ENCODE results near the gene IQCF2.
A peak's percentile ranks its signal among the peaks of the same experiment; 100 is the strongest.
"Not testable (repeated sequence)": the region's sequence is repeated elsewhere in the genome, so short reads cannot be mapped to it uniquely, and the experiment has no call there.

IQCF2 gene

DNA sequence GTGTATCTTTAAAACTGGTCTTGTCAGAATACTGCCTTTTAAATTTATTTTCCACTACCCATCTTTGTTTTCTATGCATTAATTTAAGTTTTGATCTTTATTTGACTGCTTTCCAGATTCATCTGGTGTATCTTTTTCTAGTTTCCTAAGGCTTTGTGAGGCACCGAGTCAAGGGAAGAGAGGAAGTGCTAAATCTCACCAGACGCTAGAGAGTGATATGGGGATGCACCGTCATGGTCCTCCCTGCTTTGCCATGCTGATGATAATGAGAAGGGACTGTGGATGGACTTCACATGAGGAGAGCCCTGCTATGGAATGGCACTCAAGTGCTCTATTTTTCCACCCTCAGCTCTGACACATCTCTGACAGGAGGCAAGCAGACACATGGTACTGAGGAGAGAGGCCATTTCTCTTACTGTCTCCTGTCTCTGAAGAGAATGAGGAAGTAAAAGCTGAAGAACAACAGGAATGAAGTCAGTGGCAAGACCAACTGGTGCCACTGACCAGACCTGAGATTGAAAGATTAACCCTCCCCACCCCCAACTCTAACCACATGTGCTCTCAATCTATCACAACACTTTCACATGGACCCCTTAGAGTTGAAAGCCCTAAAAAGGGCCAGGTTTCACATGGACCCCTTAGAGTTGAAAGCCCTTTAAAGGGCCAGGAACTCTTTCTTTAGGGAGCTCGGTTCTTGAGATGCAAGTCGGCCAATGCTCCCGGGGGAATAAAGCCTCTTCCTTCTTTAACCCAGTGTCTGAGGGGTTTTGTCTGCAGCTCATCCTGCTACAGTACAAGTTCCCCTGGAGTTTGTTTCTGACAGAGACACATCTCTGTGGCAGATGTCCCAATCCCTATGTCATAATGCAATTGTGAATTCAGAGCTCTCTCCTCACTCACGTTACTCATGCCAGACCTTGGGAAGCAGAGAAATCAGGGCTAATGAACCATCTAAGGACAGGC lies at the start of gene IQCF2:
Gene IQCF2, plus strand, starts transcription at position 913 of the 963 bp plus-strand sequence. CDS start 52 bp downstream, outside the sequence.
- no peak for DNase-seq (ENCODE audit: low spot score)

DNA sequence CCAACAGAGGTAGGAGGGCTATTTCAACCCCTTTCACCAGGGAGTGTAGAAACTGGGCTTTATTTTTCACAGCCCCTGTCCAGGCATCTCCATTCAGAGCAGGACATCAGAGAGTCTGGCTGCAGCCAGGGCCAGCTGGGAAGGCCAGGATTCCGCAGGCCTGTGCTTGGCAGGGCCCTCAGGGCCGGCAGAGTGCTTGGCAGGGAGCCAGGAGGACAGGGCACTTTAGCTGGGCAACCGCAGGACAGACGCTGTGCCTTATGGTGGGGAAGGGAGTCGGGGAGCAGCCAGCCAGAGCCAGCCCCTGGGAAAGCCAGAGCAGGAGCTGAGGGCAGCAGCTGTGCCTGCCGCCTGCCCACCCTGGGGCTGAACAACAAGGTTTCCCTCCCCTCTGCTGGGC lies 47.9 kb upstream of the IQCF2 start:
- DNase-seq (ENCODE audit: low spot score), result peak; percentile 73

DNA sequence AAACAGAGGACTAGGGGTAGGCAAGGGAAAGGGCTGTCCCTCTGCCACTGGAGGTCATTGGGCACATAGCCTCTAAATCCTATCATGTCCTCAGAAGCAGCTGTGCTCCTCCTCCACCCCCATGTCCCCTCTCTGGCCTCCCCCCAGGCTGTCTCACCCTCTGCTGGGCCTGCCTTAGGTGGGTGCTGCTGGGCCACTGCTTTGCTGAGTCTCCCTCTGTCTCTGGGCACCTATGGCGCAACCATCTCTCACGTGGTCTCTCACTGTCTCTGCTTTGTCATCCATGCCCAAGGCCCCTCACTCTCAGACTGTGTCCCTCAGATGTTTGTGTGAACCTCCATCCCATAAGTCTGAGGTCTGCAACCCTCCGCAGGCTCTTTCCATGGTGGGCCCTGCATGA lies 47.4 kb upstream of the IQCF2 start:
- no peak for DNase-seq (ENCODE audit: low spot score)

DNA sequence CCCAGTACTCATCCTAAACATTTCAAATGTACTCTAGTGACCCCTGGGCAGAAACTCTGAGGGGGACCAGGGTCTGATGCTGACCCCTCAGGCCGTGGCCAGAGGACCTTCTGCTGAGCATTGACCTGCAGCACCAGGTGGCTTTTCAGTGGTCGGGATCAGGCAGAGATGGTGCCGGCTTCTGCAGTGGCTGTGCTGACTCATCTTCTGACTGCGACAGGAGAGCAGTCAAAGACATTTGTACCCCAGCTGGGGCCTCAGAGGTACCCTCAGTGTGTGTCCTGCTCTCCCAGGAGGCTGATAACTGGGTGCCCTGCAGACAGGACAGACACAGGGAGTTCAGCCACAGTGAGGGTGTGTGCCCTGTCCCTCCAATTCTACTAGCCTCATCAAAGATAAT lies 45.8 kb upstream of the IQCF2 start:
- DNase-seq (ENCODE audit: low spot score), result no peak

DNA sequence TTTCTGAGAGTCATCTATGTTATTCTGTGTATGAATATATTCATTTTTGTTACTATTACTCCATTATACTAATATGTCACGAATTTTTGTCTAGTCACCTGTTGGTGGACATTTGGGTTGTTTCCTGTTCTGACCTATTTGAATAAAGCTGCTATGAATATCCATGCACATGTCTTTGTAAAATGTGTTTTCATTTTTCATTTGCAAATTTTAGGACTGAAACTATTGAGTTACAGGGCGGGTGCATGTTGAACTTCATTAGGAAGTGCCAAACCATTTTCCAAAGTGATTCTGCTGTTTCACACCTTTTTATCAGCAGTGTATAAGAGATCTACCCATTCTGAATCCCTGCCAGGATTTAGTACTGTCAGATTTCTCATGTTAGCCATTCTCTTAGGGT lies 44.7 kb upstream of the IQCF2 start:
- no peak for DNase-seq (ENCODE audit: low spot score)

DNA sequence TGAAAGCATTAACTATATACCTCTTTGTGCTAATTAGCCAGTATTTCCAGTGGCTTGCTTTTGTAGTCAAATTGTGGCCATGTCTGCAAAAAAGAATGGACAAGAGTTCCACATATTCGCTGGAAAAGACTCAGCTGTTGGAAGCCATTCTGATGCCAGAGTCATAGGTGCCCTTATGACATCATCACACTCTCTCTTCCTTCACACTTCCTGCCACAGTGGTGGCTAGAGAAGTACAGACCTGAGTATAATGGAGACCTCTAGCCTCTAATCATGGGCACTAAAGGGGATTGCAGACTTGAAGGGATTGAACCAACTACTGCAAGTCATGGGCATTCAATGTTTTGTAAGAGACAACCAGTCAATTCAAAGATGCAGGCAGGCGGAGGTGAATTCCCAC lies 44.0 kb upstream of the IQCF2 start:
- DNase-seq (ENCODE audit: low spot score), result no peak

DNA sequence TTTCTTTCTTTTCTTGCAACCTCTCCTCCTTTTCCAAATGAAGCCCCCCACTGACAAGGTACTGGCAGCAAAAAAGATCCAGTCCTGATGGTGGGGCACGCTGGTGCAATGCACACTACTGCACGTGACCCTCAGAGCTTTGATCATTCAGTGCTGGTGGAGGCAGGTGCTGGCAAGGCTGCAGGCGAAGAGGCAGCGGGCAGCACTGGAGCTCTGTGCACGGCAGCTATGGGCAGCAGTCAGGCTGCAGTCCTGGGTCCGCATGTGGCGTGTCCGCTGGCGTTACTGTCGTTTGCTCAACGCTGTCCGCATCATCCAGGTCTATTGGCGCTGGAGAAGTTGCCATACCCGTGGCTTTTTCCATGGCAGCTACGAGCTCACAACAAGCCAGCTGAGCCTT lies 42.3 kb upstream of the IQCF2 start:
- DNase-seq (ENCODE audit: low spot score), result no peak

DNA sequence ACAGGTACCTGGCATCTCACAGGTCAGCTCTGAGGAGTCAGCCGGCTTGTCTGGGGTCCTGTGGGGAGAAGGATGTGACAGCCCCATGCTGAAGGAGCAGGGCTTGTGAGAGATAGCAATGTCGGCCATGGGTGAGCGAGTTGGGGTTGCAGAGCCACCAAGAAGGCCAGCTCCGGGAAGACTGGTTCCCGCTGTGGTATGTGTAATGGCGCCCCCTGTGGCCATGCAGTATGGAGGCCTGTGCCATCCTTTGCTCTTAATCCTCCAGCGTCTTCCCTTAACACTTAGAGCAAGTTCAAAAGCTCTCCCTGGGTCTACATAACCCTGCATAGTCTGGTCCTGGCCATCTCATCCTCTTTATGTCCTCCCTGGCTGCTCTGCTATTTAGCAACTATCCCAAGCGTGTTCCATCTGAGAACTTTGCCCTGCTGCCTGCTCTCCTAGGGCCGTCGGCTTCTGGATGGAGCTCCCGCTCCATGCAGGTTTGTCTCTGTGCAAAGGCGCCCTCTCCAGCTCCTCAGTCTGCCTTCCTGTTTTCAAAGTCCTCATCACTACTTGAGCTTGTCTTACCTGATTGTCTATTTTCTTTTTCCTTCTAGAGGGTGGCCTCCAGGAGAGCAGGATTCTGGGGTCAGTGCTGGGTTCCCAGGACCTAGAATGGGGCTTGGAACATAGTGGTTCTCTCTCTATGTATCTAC lies 41.6 kb upstream of the IQCF2 start:
- peak; percentile 4 for DNase-seq (ENCODE audit: low spot score)

DNA sequence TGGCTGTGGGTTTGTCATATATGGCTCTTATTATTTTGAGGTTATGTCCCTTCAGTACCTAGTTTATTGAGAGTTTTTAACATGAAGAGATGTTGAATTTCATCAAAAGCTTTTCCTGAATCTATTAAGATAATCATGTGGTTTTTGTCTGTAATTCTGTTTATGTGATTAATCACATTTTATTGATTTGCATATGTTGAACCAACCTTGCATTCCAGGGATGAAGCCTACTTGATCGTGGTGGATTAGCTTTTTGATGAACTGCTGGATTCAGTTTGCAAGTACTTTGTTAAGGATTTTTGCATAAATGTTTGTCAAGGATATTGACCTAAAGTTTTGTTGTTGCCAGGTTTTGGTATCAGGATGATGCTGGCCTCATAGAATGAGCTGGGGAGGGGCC lies 33.1 kb upstream of the IQCF2 start:
- DNase-seq (ENCODE audit: low spot score), result no peak

DNA sequence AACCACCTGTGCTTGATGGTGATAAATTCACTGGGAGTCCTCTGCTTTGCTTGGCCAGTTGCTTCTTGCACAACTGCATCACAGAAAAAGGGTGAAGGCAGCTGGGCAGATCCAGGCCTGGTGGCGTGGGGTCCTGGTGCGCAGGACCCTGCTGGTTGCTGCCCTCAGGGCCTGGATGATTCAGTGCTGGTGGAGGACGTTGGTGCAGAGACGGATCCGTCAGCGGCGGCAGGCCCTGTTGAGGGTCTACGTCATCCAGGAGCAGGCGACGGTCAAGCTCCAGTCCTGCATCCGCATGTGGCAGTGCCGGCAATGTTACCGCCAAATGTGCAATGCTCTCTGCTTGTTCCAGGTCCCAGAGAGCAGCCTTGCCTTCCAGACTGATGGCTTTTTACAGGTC lies 31.1 kb upstream of the IQCF2 start:
- DNase-seq (ENCODE audit: low spot score), result no peak

DNA sequence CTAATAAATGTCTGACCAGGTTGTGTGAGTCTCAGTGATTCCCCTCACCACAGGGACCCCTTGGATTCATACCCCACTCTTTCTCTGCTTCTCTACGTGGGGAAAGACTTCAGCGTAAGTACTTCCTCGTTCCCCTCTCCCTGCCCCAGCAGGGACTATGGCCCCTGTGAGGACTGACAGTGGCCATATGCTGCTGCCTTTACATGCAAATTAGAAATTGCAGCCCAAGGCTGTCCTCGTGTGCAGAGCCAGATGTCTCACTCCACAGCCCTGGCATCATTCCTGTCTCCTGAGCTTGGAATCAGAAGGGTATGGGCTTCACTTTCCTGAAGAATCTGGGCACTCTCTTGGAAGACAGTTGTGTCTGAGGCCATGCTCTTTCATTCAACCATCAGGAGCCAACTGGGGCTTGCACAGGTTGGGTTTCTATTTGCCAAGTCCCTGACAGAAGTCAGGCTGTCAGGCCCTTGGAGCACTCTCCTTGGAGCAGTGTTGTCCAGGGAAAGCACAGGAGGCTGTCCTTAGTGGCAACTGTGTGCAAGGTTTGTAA lies 30.5 kb upstream of the IQCF2 start:
- DNase-seq (ENCODE audit: low spot score), result peak; percentile 53

DNA sequence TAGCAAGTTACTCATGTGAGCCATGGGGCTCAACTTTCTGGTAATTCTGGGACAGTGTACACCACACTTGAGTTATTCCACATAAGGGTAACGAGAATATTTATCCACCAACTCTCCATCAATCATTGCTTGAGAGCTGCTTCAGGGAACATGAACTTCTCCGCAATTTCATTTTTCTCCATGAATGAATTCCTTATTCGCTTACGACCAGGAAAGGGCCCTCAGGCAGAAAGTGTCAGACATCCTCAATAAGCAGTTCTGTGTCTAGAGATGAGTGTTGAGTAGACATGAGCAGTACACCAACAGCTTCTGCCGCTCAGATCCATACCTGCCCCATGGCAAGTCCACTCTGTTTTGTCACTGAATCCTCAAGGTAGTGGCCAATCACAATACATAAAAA lies 24.8 kb upstream of the IQCF2 start:
- DNase-seq (ENCODE audit: low spot score), result no peak

DNA sequence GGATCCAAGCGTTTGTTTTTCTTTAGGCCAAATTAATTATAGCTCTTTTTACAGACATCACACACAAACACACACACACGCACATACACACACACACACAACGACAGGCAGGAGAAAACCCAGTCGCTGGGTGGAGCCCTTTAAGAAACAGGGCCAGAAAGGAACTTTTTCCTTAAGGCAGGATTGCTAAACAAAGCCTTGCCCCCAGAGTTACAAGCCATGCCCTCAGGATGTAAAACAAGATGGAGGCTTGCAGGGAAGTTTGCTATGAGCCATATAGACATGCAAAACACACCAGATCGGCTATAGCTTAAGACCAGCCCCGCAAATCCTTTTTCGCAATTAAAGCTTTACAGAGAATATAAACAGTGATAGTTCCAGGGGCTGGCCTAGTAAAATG lies 16.3 kb upstream of the IQCF2 start:
- DNase-seq (ENCODE audit: low spot score), result no peak

DNA sequence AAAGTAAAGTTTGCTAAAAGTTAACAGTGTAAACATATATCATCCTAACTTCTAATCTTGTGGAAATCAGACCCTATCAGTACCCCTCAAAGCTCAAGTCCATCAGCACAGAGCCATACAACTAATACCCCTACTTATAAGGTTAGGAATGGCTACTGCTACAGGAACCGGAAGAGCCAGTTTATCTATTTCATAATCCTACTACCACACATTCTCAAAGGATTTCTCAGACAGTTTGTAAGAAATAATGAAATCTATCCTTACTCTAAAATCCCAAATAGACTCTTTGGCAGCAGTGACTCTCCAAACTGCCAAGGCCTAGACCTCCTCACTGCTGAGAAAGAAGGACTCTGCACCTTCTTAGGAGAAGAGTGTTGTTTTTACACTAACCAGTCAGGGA lies 6.0 kb upstream of the IQCF2 start:
- DNase-seq (ENCODE audit: low spot score), result not testable (repeated sequence)

DNA sequence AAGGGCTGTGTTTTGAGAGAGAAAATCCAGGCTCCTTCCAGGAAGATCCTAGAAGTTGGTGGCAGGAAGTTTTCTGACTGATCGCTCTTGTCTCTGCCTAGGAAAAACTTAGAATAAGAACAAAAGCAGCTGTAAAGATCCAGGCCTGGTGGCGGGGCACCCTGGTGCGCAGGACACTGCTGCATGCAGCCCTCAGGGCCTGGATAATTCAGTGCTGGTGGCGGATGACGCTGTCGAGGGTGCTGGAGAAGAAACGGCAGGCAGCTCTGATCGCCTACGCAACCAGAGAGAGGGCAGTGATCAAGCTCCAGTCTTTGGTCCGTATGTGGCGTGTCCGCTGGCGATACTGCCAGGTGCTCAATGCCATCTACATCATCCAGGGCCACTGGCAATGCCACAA lies 1.5 kb downstream of the IQCF2 start:
- DNase-seq (ENCODE audit: low spot score), result no peak

DNA sequence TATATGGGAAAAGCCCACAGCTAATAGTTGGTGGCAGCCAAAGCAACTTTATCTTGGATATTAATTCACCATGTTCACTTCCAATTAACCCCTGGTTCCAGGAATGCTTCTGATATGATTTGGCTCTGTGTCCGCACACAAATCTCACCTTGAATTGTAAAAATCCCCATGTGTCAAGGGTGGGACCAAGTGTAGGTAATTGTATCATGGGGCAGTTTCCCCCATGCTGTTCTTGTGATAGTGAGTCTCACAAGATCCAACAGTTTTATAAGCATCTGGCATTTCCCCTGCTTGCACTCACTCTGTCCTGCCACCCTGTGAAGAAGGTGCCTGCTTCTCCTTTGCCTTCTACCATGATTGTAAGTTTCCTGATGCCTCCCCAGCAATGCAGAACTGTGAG lies 7.5 kb downstream of the IQCF2 start:
- DNase-seq (ENCODE audit: low spot score), result not testable (repeated sequence)

DNA sequence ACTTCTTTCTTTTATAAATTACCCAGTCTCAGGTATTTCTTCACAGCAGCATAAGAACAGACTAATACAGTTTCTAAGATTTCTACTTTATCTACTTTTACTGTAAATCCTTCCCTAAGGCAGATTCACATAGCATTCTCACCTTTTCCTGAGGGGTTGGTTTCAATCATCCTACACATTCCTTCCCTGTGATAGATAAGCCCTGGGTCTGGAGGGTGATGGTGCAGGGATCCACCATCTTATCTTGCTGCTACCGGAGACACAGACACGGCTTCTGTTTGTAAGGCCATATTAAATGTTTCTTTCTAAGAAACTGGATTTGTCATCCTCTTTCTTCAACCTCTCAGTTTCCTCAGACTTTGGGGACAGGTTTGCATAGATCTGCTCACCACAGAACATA lies 7.9 kb downstream of the IQCF2 start:
- no peak for DNase-seq (ENCODE audit: low spot score)

DNA sequence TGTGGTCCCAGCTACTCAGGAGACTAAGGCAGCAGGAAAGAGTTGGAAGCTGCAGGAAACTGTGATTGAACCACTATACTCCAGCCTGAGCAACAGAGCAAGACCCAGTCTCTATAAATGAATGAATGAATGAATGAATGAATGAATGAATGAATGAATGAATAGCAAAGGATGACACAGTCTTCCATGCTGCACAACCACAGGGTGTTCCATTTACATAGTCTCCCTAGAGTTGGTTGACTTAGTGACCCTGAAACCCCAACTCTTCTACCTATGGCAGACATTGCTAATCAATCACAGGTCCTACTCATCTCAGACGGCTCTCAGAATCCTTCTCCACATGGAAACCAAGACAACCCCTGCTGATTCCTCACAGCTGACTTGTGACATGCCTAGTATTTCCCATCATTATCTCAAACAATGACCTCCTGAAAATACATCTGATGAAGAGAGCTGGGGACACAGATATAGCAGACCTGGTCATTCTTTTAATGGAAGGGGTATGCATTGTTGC lies 11.9 kb downstream of the IQCF2 start:
- DNase-seq (ENCODE audit: low spot score), result no peak

DNA sequence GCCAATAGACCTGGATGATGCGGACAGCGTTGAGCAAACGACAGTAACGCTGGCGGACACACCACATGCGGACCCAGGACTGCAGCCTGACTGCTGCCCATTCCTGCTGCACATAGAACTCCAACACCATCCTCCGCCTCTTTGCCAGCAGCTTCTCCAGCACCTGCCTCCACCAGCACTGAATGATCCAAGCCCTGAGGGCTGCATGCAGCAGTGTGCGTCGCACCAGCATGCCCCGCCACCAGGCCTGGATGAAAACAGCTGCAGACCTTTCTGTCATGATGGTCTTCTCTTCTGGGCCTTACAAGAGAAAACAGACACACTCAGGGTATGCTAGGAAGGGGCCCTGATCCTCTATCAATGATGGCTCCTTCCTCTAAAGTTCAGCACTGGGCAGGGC lies 12.5 kb downstream of the IQCF2 start:
- no peak for DNase-seq (ENCODE audit: low spot score)

DNA sequence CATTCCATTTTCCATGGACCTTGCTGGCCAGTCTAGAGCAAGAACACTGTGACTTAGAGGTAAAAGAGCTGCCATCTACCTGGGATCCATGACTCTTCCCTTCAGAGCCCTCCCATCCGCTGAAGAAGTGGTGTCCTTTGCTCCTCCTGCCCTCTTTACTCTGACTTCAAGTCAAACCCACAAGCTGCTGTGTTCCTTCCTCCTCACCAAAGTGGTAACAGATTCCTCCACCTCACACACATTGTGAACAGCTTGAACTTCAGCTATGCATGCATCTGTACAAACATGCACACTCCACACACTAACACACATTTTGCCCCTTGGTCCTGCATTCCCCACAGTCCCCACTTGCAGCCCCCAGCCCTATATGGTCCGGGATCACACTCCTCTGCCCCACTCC lies 13.0 kb downstream of the IQCF2 start:
- DNase-seq (ENCODE audit: low spot score), result no peak

DNA sequence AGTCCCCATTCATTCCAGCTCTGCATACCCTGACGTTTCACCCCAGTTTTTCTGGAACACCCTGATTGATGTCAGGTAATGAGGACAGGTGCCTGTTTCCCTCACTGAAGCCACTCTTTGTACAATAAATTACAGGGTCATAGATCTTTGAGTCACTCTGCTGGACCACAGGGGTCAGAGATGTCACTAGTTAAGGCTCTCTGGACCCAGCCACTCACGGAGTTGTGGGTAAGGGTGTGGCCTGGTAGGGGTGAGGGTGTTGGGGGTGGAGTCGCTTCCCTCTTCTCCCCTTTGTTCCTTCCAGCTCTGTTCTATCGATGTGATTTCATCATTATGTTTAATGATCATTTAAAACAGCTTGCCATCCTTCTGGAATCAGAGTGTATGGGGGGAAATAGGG lies 13.5 kb downstream of the IQCF2 start:
- DNase-seq (ENCODE audit: low spot score), result no peak

DNA sequence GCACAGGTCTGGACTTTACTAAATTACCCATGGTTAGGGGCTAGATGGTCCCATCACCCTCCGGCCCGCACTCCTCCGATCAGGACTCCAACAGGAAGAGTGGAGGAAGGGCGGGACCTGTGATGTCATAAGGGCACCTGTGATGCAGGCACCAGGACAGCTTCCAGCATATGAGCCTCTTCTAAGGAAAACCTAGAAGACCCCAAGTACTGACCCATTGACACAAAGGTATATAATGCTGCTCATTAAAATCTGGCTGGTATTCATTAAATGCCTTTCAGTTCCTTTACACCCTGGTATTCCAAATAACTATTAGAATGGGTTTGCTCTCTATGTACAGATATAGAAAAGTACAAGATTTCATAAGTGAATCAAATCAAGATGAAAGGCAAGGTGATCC lies 14.1 kb downstream of the IQCF2 start, which contains the start of gene IQCF5:
Gene IQCF5, minus strand, starts transcription at position 101 of the 400 bp plus-strand sequence. Its CDS starts 70 bp downstream, at position 31.
- DNase-seq (ENCODE audit: low spot score), result no peak

DNA sequence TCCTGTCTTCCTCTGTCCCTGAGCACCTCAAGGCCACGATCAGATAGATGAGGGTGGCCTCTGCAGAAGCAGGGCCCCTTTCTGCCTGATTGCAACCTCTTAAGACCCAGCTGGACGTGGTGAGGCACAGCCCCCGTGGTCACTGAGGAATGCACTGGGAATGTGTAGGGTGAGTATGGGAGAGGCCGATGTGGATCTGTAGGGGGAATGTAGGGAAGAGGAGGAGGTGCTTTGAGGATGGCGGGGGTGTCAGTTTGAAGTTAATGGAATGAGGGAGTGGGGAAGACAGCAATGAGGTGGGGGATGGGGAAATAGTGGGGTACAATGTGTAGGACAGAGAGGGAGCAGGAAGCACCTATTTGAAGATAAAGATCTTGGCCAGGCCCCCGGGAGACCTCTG lies 14.8 kb downstream of the IQCF2 start:
- DNase-seq (ENCODE audit: low spot score), result no peak
